Right lobe of liver (tissue), 4 donors: ENCODE results near the gene ZKSCAN4.

ENCODE experiments used
- CTCF ChIP-seq, 4 donors: fragments of 200-600 bp in 3 of 4; fragments of 450-650 bp in 1 of 4; IDR thresholded peaks; one replicate each; pipeline versions ENCODE4 v1.5.1 to v1.8.0; 2016 to 2022; ENCODE audit warnings: antibody characterized with exemption in 4 of 4, mild to moderate bottlenecking in 2 of 4
- POLR2A ChIP-seq: fragments of 450-650 bp; IDR thresholded peaks from one replicate; pipeline ENCODE4 v1.6.1; 2017; ENCODE audit warnings: antibody characterized with exemption, mild to moderate bottlenecking
- donor health status: DM: no; HTN: no; CAD: no.
- donor health status: DM: no; HTN: no; CAD: no.
- donor health status: DM: no; HTN: yes; CAD: no.

DNA sequence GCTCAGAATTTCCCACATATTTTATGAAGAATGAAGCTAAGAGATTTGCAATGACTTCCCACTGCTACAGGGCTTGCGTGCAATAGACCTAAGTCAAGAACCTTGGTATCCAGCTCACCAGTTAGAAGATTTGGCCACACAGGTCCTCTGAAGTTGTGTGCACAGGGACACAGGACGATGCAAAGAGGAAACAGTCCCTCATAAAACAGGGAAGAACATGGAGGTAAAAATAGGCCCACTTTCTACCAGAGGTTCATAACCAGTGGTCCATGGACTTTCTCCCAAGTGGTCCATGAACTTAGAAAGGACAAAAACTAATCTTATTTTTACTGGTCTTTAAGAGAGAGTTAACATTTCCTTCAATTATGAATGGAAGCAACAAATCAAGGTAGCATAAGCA lies 1.3 kb downstream of the ZKSCAN4 start:
- TF ChIP-seq POLR2A, result no peak
- TF ChIP-seq CTCF (IDR thresholded peaks at IDR 0.05), result no peak
